ENCODE data around the gene ZSWIM6.

DNA sequence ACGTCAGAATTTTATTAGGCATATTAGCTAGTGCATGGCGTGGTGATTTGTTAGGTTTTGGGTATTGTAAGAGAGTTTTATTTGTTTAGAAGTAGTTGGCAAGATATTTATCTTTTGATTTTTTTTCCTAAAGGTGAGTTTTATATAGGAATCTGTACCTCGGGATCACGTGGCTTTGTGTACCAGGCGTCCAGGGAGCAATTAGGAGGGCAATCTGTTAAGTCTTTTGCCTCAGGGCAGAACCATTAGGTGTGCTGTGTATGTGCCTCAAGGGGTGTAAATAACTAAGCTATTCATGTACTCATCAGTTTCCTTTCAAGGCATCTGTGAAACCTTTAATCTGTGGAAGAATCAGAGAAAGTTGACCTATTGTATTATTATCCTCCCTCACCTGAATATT lies 39.4 kb downstream of the ZSWIM6 start:
- TF ChIP-seq, protein P1, sequence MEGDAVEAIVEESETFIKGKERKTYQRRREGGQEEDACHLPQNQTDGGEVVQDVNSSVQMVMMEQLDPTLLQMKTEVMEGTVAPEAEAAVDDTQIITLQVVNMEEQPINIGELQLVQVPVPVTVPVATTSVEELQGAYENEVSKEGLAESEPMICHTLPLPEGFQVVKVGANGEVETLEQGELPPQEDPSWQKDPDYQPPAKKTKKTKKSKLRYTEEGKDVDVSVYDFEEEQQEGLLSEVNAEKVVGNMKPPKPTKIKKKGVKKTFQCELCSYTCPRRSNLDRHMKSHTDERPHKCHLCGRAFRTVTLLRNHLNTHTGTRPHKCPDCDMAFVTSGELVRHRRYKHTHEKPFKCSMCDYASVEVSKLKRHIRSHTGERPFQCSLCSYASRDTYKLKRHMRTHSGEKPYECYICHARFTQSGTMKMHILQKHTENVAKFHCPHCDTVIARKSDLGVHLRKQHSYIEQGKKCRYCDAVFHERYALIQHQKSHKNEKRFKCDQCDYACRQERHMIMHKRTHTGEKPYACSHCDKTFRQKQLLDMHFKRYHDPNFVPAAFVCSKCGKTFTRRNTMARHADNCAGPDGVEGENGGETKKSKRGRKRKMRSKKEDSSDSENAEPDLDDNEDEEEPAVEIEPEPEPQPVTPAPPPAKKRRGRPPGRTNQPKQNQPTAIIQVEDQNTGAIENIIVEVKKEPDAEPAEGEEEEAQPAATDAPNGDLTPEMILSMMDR (conservative IDR thresholded peaks at IDR 0.05; ENCODE audit: low read length): no peak
- TF ChIP-seq EZH2phosphoT487 (IDR thresholded peaks at IDR 0.05; ENCODE audit: borderline replicate concordance, low read depth, low read length): no peak
